ENCODE results near the gene CD48.
A peak's percentile ranks its signal among the peaks of the same experiment; 100 is the strongest.
"Not testable (repeated sequence)": the region's sequence is repeated elsewhere in the genome, so short reads cannot be mapped to it uniquely, and the experiment has no call there.

The CD48 gene

DNA sequence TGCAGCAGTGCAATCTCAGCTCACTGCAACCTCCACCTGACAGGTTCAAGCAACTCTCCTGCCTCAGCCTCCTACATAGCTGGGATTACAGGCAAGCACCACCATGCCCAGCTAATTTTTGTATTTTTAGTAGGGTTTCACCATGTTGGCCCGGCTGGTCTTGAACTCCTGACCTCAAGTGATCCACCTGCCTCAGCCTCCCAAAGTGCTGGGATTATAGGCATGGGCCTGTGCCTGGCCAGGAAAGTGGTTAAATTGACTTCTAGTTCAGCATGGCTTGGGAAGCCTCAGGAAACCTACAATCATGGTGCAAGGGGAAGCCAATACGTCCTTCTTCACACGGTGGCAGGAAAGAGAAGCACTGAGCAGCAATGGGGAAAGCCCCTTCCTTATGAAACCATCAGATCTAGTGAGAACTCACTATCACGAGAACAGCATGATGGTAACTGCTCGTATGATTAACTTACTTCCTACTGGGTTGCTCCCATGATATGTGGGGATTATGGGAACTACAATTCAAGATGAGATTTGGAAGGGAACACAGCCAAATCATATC lies 981 bp upstream of the CD48 start:
- DNase-seq: not testable (repeated sequence)

DNA sequence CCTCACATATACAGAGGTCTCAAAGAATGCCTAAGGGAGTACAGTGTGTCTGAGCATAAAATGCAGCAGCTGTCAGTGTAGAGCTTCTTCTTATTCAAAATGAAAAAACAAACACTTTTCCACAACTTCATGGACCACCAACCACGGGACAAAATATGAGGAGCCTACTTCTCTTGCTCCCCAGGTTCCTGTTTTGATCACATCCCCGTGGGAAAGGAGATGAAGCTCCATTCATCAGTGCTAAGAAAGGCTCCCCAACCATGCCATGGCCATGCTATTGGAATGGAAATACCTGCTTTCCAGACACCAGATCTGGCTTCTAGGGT lies 383 bp downstream of the CD48 start:
- no peak for DNase-seq

DNA sequence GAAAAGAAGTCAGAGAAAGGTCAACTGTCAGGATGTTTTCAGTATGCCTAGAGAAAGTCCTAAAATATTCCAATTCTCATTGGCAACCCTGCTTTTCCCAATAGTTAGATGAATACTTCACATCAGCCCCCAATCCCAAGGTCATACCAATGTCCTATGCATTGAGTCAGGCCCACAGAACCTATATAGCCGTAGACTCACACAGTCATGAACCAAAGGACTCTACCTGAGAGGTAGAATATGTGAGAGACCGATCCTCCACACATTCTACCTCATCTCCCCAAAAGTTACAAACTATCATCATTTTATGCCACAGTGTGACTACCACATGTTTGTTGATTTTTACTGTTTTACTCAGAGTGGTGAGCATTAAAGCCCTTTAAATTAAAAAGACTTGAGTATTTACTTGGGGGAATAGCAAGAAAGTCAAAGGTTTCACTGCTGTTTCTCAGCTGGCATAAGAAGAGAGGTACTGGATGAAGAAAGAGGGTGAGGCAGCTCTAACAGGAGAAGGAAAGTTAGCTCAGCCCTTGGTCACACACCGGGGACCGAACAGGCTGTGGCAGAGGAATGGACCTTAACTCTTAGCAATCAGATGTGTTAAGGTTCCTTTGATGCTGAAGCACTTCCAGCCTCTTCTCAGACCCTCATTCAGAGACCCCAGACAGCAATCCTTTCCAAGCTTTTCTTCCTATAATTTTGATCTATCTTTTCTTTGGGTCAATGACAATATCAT lies 937 bp downstream of the CD48 start:
- DNase-seq: no peak

DNA sequence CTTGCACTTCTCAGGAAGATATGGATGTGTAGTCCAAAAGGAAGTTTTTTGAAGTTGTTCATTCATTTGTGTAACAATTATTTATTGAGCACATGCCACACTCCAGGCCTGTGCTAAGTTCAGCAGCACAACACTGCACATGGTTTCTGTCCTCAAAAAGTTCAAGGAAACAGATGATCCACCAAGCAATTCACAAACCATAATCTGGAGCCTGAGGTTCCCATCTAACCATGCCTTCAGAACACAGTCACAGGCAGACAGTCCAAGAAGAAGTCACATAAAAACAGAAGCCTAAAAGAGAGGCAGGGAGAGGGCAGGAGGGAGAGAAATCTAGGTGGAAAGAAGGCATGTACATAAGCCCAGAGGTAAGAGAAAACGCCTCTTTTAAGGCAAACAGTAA lies 1.9 kb downstream of the CD48 start:
- DNase-seq: no peak

- DNase-seq: no peak
Measured at GRCh38 chr1:160708801-160709200, 2.8 kb downstream of the CD48 start.

- no peak for DNase-seq
Measured at GRCh38 chr1:160708118-160708517, 3.5 kb downstream of the CD48 start.

DNA sequence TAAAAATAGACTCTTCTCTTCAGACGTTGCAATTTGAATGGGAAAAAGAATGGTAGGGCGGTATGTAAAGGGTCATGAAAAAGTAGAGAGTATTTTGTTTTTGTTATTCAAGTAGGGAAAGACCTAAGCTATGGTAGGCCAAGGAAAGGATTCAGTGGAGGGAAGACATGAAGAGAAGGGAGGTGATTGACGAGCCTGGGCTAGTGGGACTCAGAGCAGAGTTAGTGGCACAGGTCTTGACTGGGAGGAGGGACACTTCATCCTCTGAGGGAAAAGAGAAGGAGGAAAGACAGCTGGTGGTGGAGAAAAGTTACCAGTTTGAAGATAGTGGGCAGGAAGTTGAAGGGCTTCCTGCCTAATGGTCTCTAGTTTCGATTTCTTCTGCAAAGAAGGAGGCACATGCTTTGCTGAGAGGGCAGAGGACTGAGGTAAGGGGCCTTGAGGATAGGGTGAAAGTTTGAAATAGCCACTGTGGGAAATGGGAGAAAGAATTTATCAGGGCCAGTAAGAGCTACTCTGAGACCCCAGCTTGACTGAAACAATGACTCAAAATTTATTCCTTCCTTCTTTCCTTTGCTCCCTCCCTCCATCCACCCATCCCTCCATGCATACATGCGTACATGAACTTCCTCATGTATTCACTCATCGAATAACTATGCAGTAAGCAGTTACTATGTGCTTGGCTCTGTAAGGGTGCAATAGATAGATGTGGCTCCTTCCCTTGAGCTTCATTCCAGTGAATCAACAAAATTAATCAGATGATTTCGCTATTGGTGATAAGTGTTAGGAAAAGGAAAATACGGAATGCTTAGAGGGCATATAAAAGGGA lies 4.2 kb downstream of the CD48 start:
- DNase-seq: no peak

GRCh38 chr1:160706526-160707235 lies 4.9 kb downstream of the CD48 start:
- no peak for DNase-seq

DNA sequence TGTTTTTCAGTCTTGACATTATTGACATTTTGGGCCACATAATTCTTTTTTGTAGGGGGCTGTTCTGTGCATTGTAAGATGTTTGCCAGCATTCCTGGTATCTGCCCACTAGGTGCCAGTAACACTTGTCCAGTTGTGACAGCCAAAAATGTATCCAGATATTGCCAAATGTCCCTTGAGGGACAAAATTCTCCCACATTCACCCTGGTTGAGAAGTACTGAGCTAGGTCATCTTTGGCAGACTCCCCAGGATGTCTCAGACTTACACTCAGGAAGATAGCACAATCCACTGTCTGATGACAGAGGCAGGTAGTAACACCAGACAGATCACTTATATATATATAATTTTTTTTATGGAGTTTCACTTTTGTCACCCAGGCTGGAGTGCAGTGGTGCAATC lies 5.9 kb downstream of the CD48 start:
- DNase-seq: no peak

GRCh38 chr1:160705212-160705621 lies 6.4 kb downstream of the CD48 start:
- DNase-seq: not testable (repeated sequence)

GRCh38 chr1:160704250-160704649 lies 7.4 kb downstream of the CD48 start:
- DNase-seq: no peak

DNA sequence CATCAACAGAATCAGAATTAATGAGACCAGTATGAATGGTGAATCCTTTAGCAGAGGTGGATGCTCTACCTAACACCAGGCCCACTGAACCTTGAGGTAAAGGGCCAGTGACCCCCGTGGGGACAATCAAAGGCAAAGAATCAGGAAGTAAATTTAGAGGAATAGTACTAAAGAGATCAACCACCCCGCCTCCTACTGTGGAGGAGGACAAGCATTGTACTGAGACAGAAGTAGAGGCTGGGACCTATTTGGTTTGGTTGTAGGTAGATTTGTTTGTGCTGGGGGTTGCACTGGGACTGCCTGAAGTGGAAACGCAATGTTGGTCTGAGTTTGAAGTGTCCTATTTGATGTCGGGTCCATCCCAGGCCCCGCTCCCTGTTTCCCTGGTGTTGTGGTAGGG lies 9.5 kb downstream of the CD48 start:
- no peak for DNase-seq

DNA sequence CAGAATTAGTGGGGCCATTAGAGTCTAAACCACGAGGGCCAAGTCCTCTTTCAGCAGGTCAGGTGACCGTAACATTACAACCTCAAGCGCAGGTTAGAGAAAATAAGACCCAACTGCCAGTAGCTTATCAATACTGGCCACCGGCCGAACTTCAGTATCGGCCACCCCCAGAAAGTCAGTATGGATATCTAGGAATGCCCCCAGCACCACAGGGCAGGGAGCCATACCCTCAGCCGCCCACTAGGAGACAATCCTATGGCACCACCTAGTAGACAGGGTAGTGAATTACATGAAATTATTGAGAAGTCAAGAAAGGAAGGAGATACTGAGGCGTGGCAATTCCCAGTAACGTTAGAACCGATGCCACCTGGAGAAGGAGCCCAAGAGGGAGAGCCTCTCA lies 19.2 kb downstream of the CD48 start:
- not testable (repeated sequence) for DNase-seq

DNA sequence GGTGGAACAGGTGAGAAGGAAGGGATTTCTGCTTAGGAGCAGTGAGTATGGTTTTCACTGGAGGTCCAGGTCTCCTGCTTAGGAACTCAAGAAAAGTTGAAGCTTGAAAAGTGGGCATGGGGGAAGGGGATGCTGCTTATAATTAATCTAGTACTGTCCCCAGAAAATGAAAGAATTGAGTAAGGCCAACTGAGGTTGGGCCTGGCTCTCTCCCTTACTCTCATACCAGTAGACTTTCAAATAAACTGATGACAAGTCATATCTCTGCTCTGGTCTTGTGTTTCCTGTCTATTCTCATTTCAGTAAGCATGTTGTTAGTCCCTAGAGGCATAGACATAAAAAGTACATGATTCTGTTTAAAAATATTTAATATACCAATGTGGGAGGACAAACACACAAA lies 26.4 kb downstream of the CD48 start:
- DNase-seq: no peak

- no peak for DNase-seq
Measured at GRCh38 chr1:160682983-160683865, 28.4 kb downstream of the CD48 start.

DNA sequence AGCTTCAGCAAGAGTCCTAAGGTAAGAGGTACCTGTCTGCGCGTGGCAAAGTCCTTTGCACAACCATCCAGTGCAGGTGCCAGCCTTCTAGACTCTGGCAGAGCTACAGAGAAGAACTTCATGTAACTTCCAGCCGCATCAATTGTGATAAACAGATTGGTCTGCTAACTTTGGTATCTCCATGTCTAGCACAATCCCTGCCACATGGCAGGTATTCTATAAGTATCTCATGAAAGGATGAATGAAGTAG lies 29.8 kb downstream of the CD48 start:
- DNase-seq: no peak

DNA sequence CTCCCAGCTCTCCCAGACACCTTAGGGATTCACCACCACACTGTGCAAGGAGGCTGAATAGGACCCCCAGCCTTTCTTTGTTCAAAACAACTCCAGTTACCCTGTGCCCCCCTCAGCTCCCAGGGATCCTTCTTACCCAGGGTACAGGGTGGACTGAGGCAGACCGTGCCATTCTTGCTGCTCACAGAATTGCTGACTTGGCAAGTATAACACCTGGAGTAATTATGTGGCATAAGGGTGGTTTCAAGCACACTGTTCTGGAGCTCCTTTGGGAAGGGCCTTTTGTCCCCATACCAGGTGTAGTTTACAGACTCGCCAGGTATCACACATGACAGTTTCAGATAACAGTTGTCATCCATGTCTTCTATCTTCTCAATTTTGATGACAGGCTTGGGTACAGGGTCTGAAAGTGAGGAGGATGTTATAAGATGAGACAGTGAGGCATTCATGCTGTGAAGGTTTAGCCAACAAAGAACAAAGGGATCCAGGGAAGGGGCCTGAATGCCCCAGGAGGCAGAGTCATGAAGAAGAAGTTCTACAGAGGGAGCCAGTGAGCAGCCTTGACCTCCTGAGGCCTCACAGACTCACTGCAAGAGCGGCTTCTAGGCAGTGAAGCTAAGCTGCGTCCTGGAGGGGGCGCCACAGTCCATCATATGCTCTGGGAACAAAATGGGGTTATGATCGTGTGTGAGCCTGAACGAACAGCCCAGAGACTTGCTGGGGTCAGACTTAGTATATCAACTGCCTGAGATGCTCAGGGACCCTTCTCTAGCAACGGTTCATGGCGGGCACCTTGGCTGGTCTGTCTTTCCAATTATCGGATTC lies 30.3 kb downstream of the CD48 start:
- DNase-seq: peak; percentile 37

DNA sequence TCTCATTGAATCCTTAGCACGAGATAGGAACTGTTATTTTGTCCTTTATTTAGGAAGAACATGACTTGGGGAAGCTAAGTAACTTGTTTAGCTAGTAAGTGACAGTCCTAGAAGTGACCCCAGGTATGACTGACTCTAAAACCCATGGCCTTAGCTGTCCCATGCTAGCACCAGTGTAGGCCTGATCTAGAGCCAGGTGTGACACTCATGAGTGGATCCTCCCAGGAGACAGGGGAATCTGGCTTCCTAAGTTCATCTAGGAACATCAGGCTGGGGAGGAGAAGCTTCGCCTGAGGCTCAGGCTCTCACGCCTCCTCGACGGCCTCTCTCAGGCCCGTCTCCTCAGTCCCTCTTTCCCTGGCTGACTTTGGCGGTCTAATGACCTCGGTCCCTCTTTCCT lies 31.2 kb downstream of the CD48 start:
- DNase-seq: no peak

- DNase-seq: no peak
Measured at GRCh38 chr1:160679893-160680292, 31.7 kb downstream of the CD48 start.

DNA sequence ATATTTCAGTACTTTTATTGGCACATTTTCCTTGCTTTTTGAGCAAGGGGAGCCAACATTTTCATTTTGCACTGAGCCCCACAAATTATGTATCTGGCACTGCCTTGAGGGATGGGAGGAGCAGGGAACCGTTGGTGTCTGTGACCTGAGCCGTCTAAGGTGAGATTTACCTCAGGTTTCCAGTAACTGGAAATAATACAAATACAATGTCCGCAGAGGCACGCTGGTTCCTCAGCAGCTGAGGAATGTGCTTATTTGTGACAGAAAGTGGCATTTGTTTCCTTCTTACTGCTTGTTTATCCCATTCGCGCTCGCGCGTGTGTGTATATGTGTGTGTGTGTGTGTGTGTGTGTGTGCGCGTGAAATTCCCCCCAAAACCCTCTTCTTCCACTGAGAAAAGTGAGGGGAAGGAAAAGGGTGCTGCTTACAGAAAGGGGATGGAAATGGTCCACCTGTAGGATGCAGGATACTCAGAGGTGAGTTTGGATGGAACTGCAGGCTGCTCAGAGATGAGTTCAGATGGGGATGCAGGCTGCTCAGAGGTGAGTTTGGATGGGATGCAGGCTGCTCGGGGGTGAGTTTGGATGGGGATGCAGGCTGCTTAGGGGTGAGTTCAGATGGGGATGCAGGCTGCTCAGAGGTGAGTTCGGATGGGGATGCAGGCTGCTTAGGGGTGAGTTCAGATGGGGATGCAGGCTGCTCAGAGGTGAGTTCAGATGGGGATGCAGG lies 34.6 kb downstream of the CD48 start:
- no peak for DNase-seq
